ENCODE data around the gene PYCR2. TPM values are rescaled to one million over a fixed set of nuclear protein-coding genes. Genes with fewer than 3 reads are reported as not detected.

PYCR2 gene
- total RNA-seq, 1 donor from 2014 or later = 38.1 TPM

DNA sequence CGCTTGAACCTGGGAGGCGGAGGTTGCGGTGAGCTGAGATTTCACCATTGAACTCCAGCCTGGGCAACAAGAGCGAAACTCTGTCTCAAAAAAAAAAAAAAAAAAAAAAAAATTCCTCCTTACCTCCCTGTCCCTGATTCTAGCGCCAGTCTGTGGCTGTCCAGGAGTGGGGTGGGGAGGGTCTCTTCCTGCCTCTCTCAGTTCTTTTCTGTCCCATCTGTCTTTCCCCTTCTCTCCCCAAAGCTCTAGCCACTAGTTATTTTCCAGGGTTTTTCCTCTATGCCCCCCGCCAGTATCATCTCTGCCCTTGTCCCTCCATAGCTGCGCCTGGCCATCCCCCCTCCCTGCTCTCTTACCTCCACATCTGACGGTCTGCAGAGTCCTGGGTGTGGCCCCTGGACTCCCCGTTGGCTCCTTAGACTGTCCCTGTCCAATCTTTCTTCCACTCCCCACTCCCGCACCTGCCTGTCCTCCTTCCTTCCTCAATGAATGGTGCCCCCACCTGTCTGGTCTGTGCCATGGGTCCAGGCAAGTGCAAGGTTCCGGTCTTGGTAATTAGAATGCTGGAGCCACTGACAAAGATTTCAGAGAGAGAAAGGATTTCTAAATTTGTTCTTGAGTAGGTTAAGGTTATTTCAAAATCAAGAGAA, 40.3 kb downstream of the PYCR2 start:
- H3K27ac ChIP-seq (ENCODE audit: low read depth, low read length) = no peak overlapping the region
- no peak overlapping the region for H2AFZ ChIP-seq (ENCODE audit: low read depth, low read length)
- no peak for TF ChIP-seq EZH2 (IDR thresholded peaks at IDR 0.05; ENCODE audit: insufficient read depth, low read length)
- TF ChIP-seq, protein P1, sequence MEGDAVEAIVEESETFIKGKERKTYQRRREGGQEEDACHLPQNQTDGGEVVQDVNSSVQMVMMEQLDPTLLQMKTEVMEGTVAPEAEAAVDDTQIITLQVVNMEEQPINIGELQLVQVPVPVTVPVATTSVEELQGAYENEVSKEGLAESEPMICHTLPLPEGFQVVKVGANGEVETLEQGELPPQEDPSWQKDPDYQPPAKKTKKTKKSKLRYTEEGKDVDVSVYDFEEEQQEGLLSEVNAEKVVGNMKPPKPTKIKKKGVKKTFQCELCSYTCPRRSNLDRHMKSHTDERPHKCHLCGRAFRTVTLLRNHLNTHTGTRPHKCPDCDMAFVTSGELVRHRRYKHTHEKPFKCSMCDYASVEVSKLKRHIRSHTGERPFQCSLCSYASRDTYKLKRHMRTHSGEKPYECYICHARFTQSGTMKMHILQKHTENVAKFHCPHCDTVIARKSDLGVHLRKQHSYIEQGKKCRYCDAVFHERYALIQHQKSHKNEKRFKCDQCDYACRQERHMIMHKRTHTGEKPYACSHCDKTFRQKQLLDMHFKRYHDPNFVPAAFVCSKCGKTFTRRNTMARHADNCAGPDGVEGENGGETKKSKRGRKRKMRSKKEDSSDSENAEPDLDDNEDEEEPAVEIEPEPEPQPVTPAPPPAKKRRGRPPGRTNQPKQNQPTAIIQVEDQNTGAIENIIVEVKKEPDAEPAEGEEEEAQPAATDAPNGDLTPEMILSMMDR (IDR thresholded peaks at IDR 0.05; ENCODE audit: insufficient read depth, low read depth, low read length) = no peak
- H3K9ac ChIP-seq (ENCODE audit: low read length) = no peak overlapping the region
- H3K4me1 ChIP-seq (ENCODE audit: insufficient read depth, low read length) = peaks cover 9% of the 10 kb centered on the region
- Mint-ChIP-seq H3K27ac (ENCODE audit: unreplicated experiment) (peak overlapping the region; percentile 66), H3K36me3 (ENCODE audit: low read depth, unreplicated experiment) (peaks cover 4% of the 10 kb centered on the region), H3K27me3 (ENCODE audit: low read depth, unreplicated experiment) (peaks cover 18% of the 10 kb centered on the region), H3K4me1 (ENCODE audit: low read depth, unreplicated experiment) (peaks cover 8% of the 10 kb centered on the region), H3K9me3 (ENCODE audit: unreplicated experiment) (no peaks in the 10 kb centered on the region), H3K4me3 (ENCODE audit: unreplicated experiment) (peak overlapping the region; percentile 60)
- no peaks in the 10 kb centered on the region for H3K36me3 ChIP-seq (ENCODE audit: insufficient read depth, low read length)
- DNase-seq (ENCODE audit: low read depth) (no peak), FAIRE-seq (no peak)
- no peak overlapping the region for H3K4me3 ChIP-seq (ENCODE audit: insufficient read depth, low read depth, low read length)
- no peaks in the 10 kb centered on the region for H3K79me2 ChIP-seq (ENCODE audit: insufficient read depth, low read length)
- peak overlapping the region; percentile 93 for H3K4me2 ChIP-seq (ENCODE audit: low read length)
- peaks cover 22% of the 10 kb centered on the region for H4K20me1 ChIP-seq (ENCODE audit: insufficient read depth, low read length)
- H3K9me3 ChIP-seq (ENCODE audit: insufficient read depth, low read depth, low read length) = no peaks in the 10 kb centered on the region
- no peaks in the 10 kb centered on the region for H3K27me3 ChIP-seq (ENCODE audit: insufficient read depth, low read length)

DNA sequence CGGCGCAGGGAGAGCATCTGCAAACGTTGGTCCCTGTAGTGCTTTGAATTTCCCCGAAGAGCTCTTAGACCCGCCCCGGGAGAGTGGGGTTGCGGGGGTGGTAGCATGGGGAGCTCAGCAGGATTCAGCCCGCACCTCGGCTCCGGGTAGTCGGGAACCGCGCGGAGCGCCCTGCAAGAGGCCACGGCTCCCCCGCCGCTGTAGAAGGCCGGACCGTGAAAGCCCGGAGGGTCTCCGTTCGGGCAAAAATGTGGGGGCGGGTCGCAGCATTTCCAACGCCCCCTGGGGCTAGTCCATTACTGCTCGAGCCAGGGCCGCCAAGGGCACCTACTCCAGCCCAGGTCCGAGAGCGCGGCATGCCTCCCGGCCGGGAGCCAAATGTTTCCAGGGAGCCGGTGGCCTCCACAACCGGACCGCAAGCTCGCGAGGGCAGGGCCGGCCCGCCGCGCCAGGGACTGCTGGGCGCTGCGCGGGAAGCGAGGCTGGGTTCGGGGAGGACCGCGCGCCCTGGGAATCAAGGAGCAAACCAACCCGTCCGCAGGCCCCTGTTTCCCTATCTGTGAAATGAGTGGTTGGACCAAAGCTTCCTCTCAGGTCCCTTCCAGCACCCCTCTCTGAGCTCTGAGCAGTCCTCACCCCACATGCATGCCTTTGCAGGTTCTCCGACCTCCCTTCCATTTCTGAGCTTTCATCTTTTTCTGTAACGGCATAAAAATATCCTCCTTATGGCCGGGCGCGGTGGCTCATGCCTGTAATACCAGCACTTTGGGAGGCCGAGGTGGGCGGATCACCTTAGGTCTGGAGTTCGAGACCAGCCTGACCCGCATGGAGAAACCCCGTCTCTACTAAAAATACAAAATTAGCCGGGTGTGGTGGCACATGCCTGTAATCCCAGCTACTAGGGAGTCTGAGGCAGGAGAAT, 41.1 kb downstream of the PYCR2 start:
- Mint-ChIP-seq H3K9me3 (ENCODE audit: unreplicated experiment) (no peaks in the 10 kb centered on the region), H3K27ac (ENCODE audit: unreplicated experiment) (peak overlapping the region; percentile 66), H3K4me1 (ENCODE audit: low read depth, unreplicated experiment) (peaks cover 3% of the 10 kb centered on the region), H3K27me3 (ENCODE audit: low read depth, unreplicated experiment) (peaks cover 13% of the 10 kb centered on the region), H3K4me3 (ENCODE audit: unreplicated experiment) (peak overlapping the region; percentile 89), H3K36me3 (ENCODE audit: low read depth, unreplicated experiment) (peaks cover 4% of the 10 kb centered on the region)
- Histone ChIP-seq H3K4me2 (ENCODE audit: low read length) (peak overlapping the region; percentile 93), H2AFZ (ENCODE audit: low read depth, low read length) (peak overlapping the region; percentile 98), H3K27ac (ENCODE audit: low read depth, low read length) (peak overlapping the region; percentile 48), H3K27me3 (ENCODE audit: insufficient read depth, low read length) (no peaks in the 10 kb centered on the region), H3K4me1 (ENCODE audit: insufficient read depth, low read length) (peaks cover 9% of the 10 kb centered on the region), H3K79me2 (ENCODE audit: insufficient read depth, low read length) (no peaks in the 10 kb centered on the region), H3K9me3 (ENCODE audit: insufficient read depth, low read depth, low read length) (no peaks in the 10 kb centered on the region), H3K36me3 (ENCODE audit: insufficient read depth, low read length) (no peaks in the 10 kb centered on the region), H4K20me1 (ENCODE audit: insufficient read depth, low read length) (peaks cover 30% of the 10 kb centered on the region), H3K4me3 (ENCODE audit: insufficient read depth, low read depth, low read length) (peak overlapping the region; percentile 92), H3K9ac (ENCODE audit: low read length) (peak overlapping the region; percentile 80)
- DNase-seq (ENCODE audit: low read depth) (peak; percentile 32), FAIRE-seq (no peak)
- TF ChIP-seq EZH2 (IDR thresholded peaks at IDR 0.05; ENCODE audit: insufficient read depth, low read length) = no peak
- TF ChIP-seq, protein P1 (IDR thresholded peaks at IDR 0.05; ENCODE audit: insufficient read depth, low read depth, low read length) = no peak
